ENCODE results near the gene LAYN.

GRCh38 chr11:111530091-111530490 is 10.4 kb upstream of the LAYN start:
- TF ChIP-seq, protein P1, sequence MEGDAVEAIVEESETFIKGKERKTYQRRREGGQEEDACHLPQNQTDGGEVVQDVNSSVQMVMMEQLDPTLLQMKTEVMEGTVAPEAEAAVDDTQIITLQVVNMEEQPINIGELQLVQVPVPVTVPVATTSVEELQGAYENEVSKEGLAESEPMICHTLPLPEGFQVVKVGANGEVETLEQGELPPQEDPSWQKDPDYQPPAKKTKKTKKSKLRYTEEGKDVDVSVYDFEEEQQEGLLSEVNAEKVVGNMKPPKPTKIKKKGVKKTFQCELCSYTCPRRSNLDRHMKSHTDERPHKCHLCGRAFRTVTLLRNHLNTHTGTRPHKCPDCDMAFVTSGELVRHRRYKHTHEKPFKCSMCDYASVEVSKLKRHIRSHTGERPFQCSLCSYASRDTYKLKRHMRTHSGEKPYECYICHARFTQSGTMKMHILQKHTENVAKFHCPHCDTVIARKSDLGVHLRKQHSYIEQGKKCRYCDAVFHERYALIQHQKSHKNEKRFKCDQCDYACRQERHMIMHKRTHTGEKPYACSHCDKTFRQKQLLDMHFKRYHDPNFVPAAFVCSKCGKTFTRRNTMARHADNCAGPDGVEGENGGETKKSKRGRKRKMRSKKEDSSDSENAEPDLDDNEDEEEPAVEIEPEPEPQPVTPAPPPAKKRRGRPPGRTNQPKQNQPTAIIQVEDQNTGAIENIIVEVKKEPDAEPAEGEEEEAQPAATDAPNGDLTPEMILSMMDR (IDR thresholded peaks at IDR 0.05; ENCODE audit: low read depth, low read length, poor library complexity, severe bottlenecking), result no peak
- no peak for TF ChIP-seq EZH2phosphoT487 (IDR thresholded peaks at IDR 0.05; ENCODE audit: borderline replicate concordance, low read length)
